K562 (cell line): ENCODE measurements around the gene CPED1. TPM values are rescaled to one million over a fixed set of nuclear protein-coding genes. Genes with fewer than 3 reads are reported as not detected.

Source experiments
- ARNT ChIP-seq, 2 experiments: fragments of 450-650 bp; IDR thresholded peaks; 2 replicates each; pipeline ENCODE4 v1.6.1; 2016; ENCODE audit warnings: mild to moderate bottlenecking in 1 of 2
- BRD4 ChIP-seq: fragments of 200-600 bp; sonication (generic); IDR thresholded peaks from 2 replicates; pipeline ENCODE4 v1.6.1; 2017; ENCODE audit warnings: inconsistent platforms
- CBX5 ChIP-seq: IDR thresholded peaks from 2 replicates; pipeline ENCODE4 v1.6.1; 2014; ENCODE audit warnings: low read depth, borderline replicate concordance
- ERF ChIP-seq: fragments of 450-650 bp; formaldehyde crosslinking; IDR thresholded peaks from 2 replicates; pipeline ENCODE4 v1.4.0; 2020; ENCODE audit warnings: mild to moderate bottlenecking, mixed read lengths
- EZH2 ChIP-seq: IDR thresholded peaks from 2 replicates; pipeline ENCODE4 v1.6.1; 2012; ENCODE audit warnings: low read depth, mild to moderate bottlenecking, inconsistent platforms, low read length, borderline replicate concordance
- FOXO4 ChIP-seq: fragments of 450-650 bp; formaldehyde crosslinking; IDR thresholded peaks from 2 replicates; pipeline ENCODE4 v1.4.0; 2020; ENCODE audit warnings: mild to moderate bottlenecking, moderate library complexity
- HMG20B ChIP-seq: fragments of 250-450 bp; sonication (Bioruptor Pico); IDR thresholded peaks from 2 replicates; pipeline ENCODE4 v1.5.0; 2021; ENCODE audit warnings: mild to moderate bottlenecking
- ILF3 ChIP-seq: fragments of 450-650 bp; IDR thresholded peaks from 2 replicates; pipeline ENCODE4 v1.6.1; 2018; ENCODE audit warnings: antibody characterized with exemption, mild to moderate bottlenecking, moderate library complexity, borderline replicate concordance
- IRF9 ChIP-seq: fragments of 450-650 bp; IDR thresholded peaks from 2 replicates; pipeline ENCODE4 v1.6.1; 2016; ENCODE audit warnings: missing biosample characterization, missing genetic modification characterization
- JUN ChIP-seq, 2 experiments: sonication (generic) in 1 of 2; formaldehyde crosslinking in 1 of 2; IDR thresholded peaks; 2 replicates each; pipeline versions ENCODE4 v1.6.1 to v1.8.0; 2012 to 2022; ENCODE audit warnings: borderline replicate concordance in 2 of 2, mild to moderate bottlenecking in 2 of 2, improper control_type of control experiment in 1 of 2, low read depth in 1 of 2, low read length in 1 of 2, missing genetic modification reagents in 1 of 2
- MCM2 ChIP-seq: fragments of 450-650 bp; IDR thresholded peaks from 2 replicates; pipeline ENCODE4 v1.6.1; 2017; ENCODE audit warnings: low read depth, mild to moderate bottlenecking
- NR2C1 ChIP-seq, 2 experiments: fragments of 450-650 bp; IDR thresholded peaks; 2 replicates each; pipeline ENCODE4 v1.6.1; 2017; ENCODE audit warnings: mild to moderate bottlenecking in 2 of 2, antibody characterized with exemption in 1 of 2, inconsistent platforms in 1 of 2, missing compliant biosample characterization in 1 of 2, missing genetic modification characterization in 1 of 2
- PCBP2 ChIP-seq: fragments of 200-400 bp; formaldehyde crosslinking; IDR thresholded peaks from 2 replicates; pipeline ENCODE4 v1.6.1; 2018; ENCODE audit warnings: low read length, low read depth, mild to moderate bottlenecking, moderate library complexity; ENCODE audit not compliant: poor library complexity, severe bottlenecking
- PML ChIP-seq: IDR thresholded peaks from 2 replicates; pipeline ENCODE4 v1.6.1; 2012; ENCODE audit warnings: low read length, inconsistent platforms
- POLR2G ChIP-seq: fragments of 200-400 bp; formaldehyde crosslinking; IDR thresholded peaks from 2 replicates; pipeline ENCODE4 v1.6.1; 2017; ENCODE audit warnings: low read depth, mild to moderate bottlenecking, antibody characterized with exemption, low read length, moderate library complexity
- RAD51 ChIP-seq: fragments of 450-650 bp; IDR thresholded peaks from 2 replicates; pipeline ENCODE4 v1.7.1; 2016; ENCODE audit warnings: low read depth, mild to moderate bottlenecking, borderline replicate concordance
- RBM14 ChIP-seq: fragments of 200-400 bp; formaldehyde crosslinking; IDR thresholded peaks from 2 replicates; pipeline ENCODE4 v1.6.1; 2018; ENCODE audit warnings: low read depth, mild to moderate bottlenecking, low read length, moderate library complexity, borderline replicate concordance; ENCODE audit not compliant: insufficient read depth
- SREBF1 ChIP-seq: fragments of 150-350 bp; IDR thresholded peaks from 2 replicates; pipeline ENCODE4 v1.6.1; 2014; ENCODE audit warnings: antibody characterized with exemption, low read depth, low read length, borderline replicate concordance
- TAF9B ChIP-seq: fragments of 450-650 bp; IDR thresholded peaks from 2 replicates; pipeline ENCODE4 v1.6.1; 2018; ENCODE audit warnings: mild to moderate bottlenecking; ENCODE audit not compliant: partially characterized antibody
- TCF7 ChIP-seq: sonication (generic); IDR thresholded peaks from 2 replicates; pipeline ENCODE4 v1.6.1; 2016; ENCODE audit warnings: antibody characterized with exemption, borderline replicate concordance
- UBTF ChIP-seq, 2 experiments: IDR thresholded peaks; 2 replicates each; pipeline ENCODE4 v1.6.1; 2012; ENCODE audit warnings: improper control_type of control experiment in 2 of 2, low read depth in 2 of 2, low read length in 2 of 2, borderline replicate concordance in 1 of 2
- ZNF175 ChIP-seq: fragments of 200-800 bp; sonication (Bioruptor generic); IDR thresholded peaks from 2 replicates; pipeline ENCODE4 v1.6.1; 2016; ENCODE audit warnings: low read depth, mild to moderate bottlenecking, missing genetic modification characterization, missing compliant biosample characterization
- ZNF586 ChIP-seq: fragments of 450-650 bp; formaldehyde crosslinking; conservative IDR thresholded peaks from 2 replicates; pipeline ENCODE4 v1.4.0; 2020; ENCODE audit warnings: mild to moderate bottlenecking, moderate library complexity
- polyA plus RNA-seq, 8 experiments: library from polyadenylated mRNA; depleted of rRNA in 4 of 8; stranded (reverse) in 5 of 8; unstranded in 3 of 8; fragments of >200 nt; fragmentation: Nextera tagmentation in 2 of 8; fragmentation: Illumina TruSeq in 1 of 8; extraction: Ambion mirVana in 2 of 8; extraction: Trizol in 1 of 8; gene quantifications; 2 replicates each; pipeline versions ENCODE4 v1.2.1 to v1.2.3, GENCODE V29; 2011 to 2014; ENCODE audit warnings: inconsistent platforms in 1 of 8, missing spikeins in 1 of 8
- total RNA-seq, 7 experiments: library from RNA; depleted of rRNA in 6 of 7; stranded (reverse); fragments of >200 nt in 6 of 7; fragmentation: Illumina TruSeq in 2 of 7; extraction: Trizol in 2 of 7; gene quantifications; 2 replicates each; pipeline versions ENCODE4 v1.2.1 to v1.2.3, GENCODE V29; 2011 to 2021; ENCODE audit warnings: low replicate concordance in 1 of 7

CPED1 gene
- total and polyA plus RNA-seq, 9 of the 15 experiments (the other 6 are each of a cell fraction or from before 2014, with no cell fraction given): 195 to 393 (median 290) TPM

- no peak for TF ChIP-seq UBTF (IDR thresholded peaks at IDR 0.05; ENCODE audit: borderline replicate concordance in 1 of 2, low read depth in 2 of 2, low read length in 2 of 2)
- TF ChIP-seq PCBP2: no peak
- peak; percentile 97 for TF ChIP-seq TCF7
- TF ChIP-seq EZH2: no peak
- peak; percentile 69; the same call in 1 of the 2 replicates for TF ChIP-seq RAD51
- peak; percentile 96 for TF ChIP-seq PML
- TF ChIP-seq ILF3: 0 out of 2 replicates have a peak, but pooled peaks have one; percentile 20
- peak; percentile 86 to 95; a peak in 3 of 4 replicates for TF ChIP-seq ARNT (IDR thresholded peaks at IDR 0.05)
- no peak for TF ChIP-seq CBX5
- TF ChIP-seq SREBF1: no peak
- no peak; the same call in 1 of the 2 replicates for TF ChIP-seq ZNF586
- TF ChIP-seq FOXO4 (CRISPR knock-in tag): no peak
- peak; percentile 94 for TF ChIP-seq JUN (IDR thresholded peaks at IDR 0.05; ENCODE audit: borderline replicate concordance, low read depth, low read length)
- no peak for TF ChIP-seq JUN (CRISPR knock-in tag; IDR thresholded peaks at IDR 0.05; ENCODE audit: borderline replicate concordance)
- TF ChIP-seq IRF9 (tag): no peak
- peak; percentile 42 for TF ChIP-seq NR2C1 (IDR thresholded peaks at IDR 0.05)
- TF ChIP-seq NR2C1 (tag; IDR thresholded peaks at IDR 0.05): no peak
- peak; percentile 91 for TF ChIP-seq ERF (CRISPR knock-in tag)
- peak; percentile 95 for TF ChIP-seq TAF9B
- TF ChIP-seq RBM14: no peak
- TF ChIP-seq ZNF175 (CRISPR knock-in tag): peak; percentile 92
- peak; percentile 71 for TF ChIP-seq POLR2G
- TF ChIP-seq HMG20B (CRISPR knock-in tag): no peak
- no peak for TF ChIP-seq MCM2
- TF ChIP-seq BRD4: peak; percentile 93
These were observed 88.0 kb downstream of the CPED1 start (continued) for GRCh38 chr7:121076350-121077164.
